ENCODE results near the gene CHAF1A. TPM values are rescaled to one million over a fixed set of nuclear protein-coding genes. Genes with fewer than 3 reads are reported as not detected.
A peak's percentile ranks its signal among the peaks of the same experiment; 100 is the strongest.

The CHAF1A gene
- total and polyA plus RNA-seq, 2 of the 8 experiments (the other 6 are each of a cell fraction or from before 2014, with no cell fraction given): 122 to 147 TPM

DNA sequence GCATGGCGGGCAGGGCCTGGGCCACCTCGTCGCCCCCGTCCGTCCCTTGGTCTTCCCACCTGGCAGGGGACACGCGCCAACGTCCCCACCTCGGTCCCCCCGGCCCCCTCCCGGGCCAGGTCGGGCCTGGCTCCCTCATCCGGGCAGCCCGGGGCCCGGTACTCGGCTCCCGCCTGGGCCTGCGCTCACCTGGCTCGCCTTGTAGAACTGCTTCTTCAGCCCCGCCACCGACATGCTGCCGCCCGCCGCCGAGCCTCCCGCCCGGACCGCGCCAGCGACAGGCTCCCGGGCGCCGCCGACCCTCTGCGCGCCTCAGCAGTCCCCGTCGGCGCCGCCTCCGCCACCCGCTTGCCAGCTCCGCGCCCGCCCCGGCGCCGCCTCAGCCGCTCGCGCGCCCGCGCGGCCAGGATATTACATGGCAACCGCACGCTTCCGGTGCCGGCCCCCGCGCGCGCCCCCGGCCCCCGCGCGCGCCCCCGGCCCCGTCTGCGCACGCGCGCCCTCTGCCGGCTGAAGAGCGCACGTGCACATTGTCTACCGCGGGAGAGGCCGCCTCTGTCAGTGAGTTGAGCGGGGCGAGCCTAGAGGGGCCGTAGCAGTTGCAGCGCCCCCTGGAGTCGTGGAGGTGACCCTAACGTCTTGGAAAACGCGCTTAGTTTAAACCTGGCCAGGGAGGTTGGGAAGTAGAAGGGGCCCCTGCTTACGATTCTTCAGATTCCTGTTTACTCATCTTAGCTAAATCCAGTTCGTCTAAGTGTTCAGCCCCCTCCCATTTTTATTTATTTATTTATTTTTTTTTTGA, 2.1 kb upstream of the CHAF1A start, which contains the start of gene SH3GL1 (continued):
- no peak for TF ChIP-seq GABPA (IDR thresholded peaks at IDR 0.05; ENCODE audit: borderline replicate concordance, insufficient read depth, low read length)
- TF ChIP-seq ASH2L (IDR thresholded peaks at IDR 0.05; ENCODE audit: low read length): peak; percentile 66
- TF ChIP-seq JUN (IDR thresholded peaks at IDR 0.05; ENCODE audit: low read depth, low read length): no peak
- no peak for TF ChIP-seq CEBPB (IDR thresholded peaks at IDR 0.05; ENCODE audit: low read depth, low read length)
- no peak for TF ChIP-seq NRF1 (IDR thresholded peaks at IDR 0.05; ENCODE audit: low read depth, low read length)
- peak; percentile 25; the same call in 1 of the 2 replicates for TF ChIP-seq YY1 (IDR thresholded peaks at IDR 0.05; ENCODE audit: low read depth, low read length)
- TF ChIP-seq USF2 (IDR thresholded peaks at IDR 0.05; ENCODE audit: low read length): peak; percentile 10; the same call in 1 of the 2 replicates
- TF ChIP-seq CBX8 (IDR thresholded peaks at IDR 0.05; ENCODE audit: borderline replicate concordance, low read depth, low read length): no peak
- TF ChIP-seq HDAC2 (IDR thresholded peaks at IDR 0.05; ENCODE audit: borderline replicate concordance in 1 of 2, low read depth in 2 of 2, low read length in 2 of 2): 0 out of 4 replicates have a peak, but pooled peaks of 1 of the 2 experiments have one; percentile 42
- TF ChIP-seq EP300 (IDR thresholded peaks at IDR 0.05; ENCODE audit: borderline replicate concordance in 1 of 2, low read depth in 2 of 2, low read length in 2 of 2): peak in 1 of 2 experiments; percentile 57; a peak in 1 of 3 replicates
- no peak for TF ChIP-seq ZNF274 (IDR thresholded peaks at IDR 0.05; ENCODE audit: borderline replicate concordance, extremely low read depth, low read length)
- TF ChIP-seq POLR2AphosphoS5 (IDR thresholded peaks at IDR 0.05; ENCODE audit: low read depth, low read length): 0 out of 2 replicates have a peak, but pooled peaks have one; percentile 48
- no peak; the same call in 1 of the 2 replicates for TF ChIP-seq RBBP5 (IDR thresholded peaks at IDR 0.05; ENCODE audit: borderline replicate concordance, low read depth, low read length)
- TF ChIP-seq RXRA (IDR thresholded peaks at IDR 0.05; ENCODE audit: insufficient read depth, low read depth, low read length): no peak
- TF ChIP-seq SAP30 (IDR thresholded peaks at IDR 0.05; ENCODE audit: insufficient read depth, insufficient replicate concordance, low read length): no peak
- no peak for TF ChIP-seq EZH2 (IDR thresholded peaks at IDR 0.05; ENCODE audit: low read depth, low read length, severe bottlenecking)
- peak; percentile 76; the same call in 1 of the 2 replicates for TF ChIP-seq SP4 (IDR thresholded peaks at IDR 0.05; ENCODE audit: low read length)
- no peak for TF ChIP-seq NANOG (IDR thresholded peaks at IDR 0.05; ENCODE audit: insufficient read depth, low read depth, low read length, poor library complexity, severe bottlenecking)
- TF ChIP-seq RAD21 (IDR thresholded peaks at IDR 0.05 in 1 of 2, conservative IDR thresholded peaks at IDR 0.05 in 1 of 2; ENCODE audit: low read depth in 2 of 2, low read length in 2 of 2): peak; percentile 32 to 62; a peak in 3 of 4 replicates
- no peak for TF ChIP-seq KDM5A (IDR thresholded peaks at IDR 0.05; ENCODE audit: low read length)
- no peak for TF ChIP-seq SUZ12 (IDR thresholded peaks at IDR 0.05; ENCODE audit: low read length)
